ENCODE data around the gene LIN7C.

Gene LIN7C

GRCh38 chr11:27509908-27510307 is 3.3 kb upstream of the LIN7C start:
- no peak for DNase-seq

GRCh38 chr11:27507557-27508322 is 1.2 kb upstream of the LIN7C start:
- no peak for DNase-seq

GRCh38 chr11:27505781-27506180 is 788 bp downstream of the LIN7C start:
- DNase-seq = no peak

GRCh38 chr11:27504205-27504604 is 2.4 kb downstream of the LIN7C start:
- DNase-seq = no peak

GRCh38 chr11:27501100-27501499 is 5.5 kb downstream of the LIN7C start:
- no peak for DNase-seq

GRCh38 chr11:27497911-27498310 is 8.7 kb downstream of the LIN7C start:
- DNase-seq = no peak

GRCh38 chr11:27497284-27497866 is 9.2 kb downstream of the LIN7C start:
- DNase-seq = no peak

- DNase-seq = no peak
Measured at GRCh38 chr11:27496461-27496860, 10.1 kb downstream of the LIN7C start.

- DNase-seq = no peak
Measured at GRCh38 chr11:27495710-27496300, 10.8 kb downstream of the LIN7C start.

- DNase-seq = no peak
Measured at GRCh38 chr11:27489092-27489491, 17.5 kb downstream of the LIN7C start.

- DNase-seq = no peak
Measured at GRCh38 chr11:27487706-27488105, 18.9 kb downstream of the LIN7C start.

GRCh38 chr11:27485930-27486773 is 20.4 kb downstream of the LIN7C start:
- DNase-seq = peak in 9 of 56 donors; percentile 3 to 50 (median 8)

- DNase-seq = no peak
Measured at GRCh38 chr11:27482793-27483192, 23.8 kb downstream of the LIN7C start.

- no peak for DNase-seq
Measured at GRCh38 chr11:27481992-27482391, 24.6 kb downstream of the LIN7C start.

- DNase-seq = no peak
Measured at GRCh38 chr11:27477831-27478230, 28.7 kb downstream of the LIN7C start.

- no peak for DNase-seq
Measured at GRCh38 chr11:27477243-27477642, 29.3 kb downstream of the LIN7C start.

- DNase-seq = no peak
Measured at GRCh38 chr11:27475622-27476021, 30.9 kb downstream of the LIN7C start.

GRCh38 chr11:27473017-27473406 is 33.6 kb downstream of the LIN7C start:
- no peak for DNase-seq

GRCh38 chr11:27472398-27473016 is 34.1 kb downstream of the LIN7C start, which contains the start of gene LGR4:
TSS of gene LGR4 (minus strand) at chr11:27472790. CDS start at chr11:27472302, 488 bp downstream.
- peak; percentile 45 to 95 (median 84) for DNase-seq

- DNase-seq = peak in 37 of 56 donors; percentile 9 to 73 (median 41)
Measured at GRCh38 chr11:27471589-27472397, 34.8 kb downstream of the LIN7C start.

Data from nucleus accumbens (tissue), 56 donors.